Fibroblast of pulmonary artery (primary cell): ENCODE results near the gene CNOT4.
"Not testable (repeated sequence)": the region's sequence is repeated elsewhere in the genome, so short reads cannot be mapped to it uniquely, and the experiment has no call there.

Experiments used
- DNase-seq: peaks from one replicate; pipeline ENCODE4 v3.0.0-alpha.2; 2010; ENCODE audit warnings: low read depth
- H3K4me3 ChIP-seq: replicated peaks from 2 replicates; pipeline ENCODE4 v1.5.1; 2011; ENCODE audit warnings: low read depth, mild to moderate bottlenecking, control low read depth, low read length, moderate library complexity
- CTCF ChIP-seq: IDR thresholded peaks from 2 replicates; pipeline ENCODE4 v1.5.1; 2011; ENCODE audit warnings: mild to moderate bottlenecking, control low read depth, low read length, inconsistent platforms; ENCODE audit errors: missing control alignments

Gene CNOT4

GRCh38 chr7:135481598-135481979, 28.3 kb downstream of the CNOT4 start:
- DNase-seq = no peak
- TF ChIP-seq CTCF = no peak

GRCh38 chr7:135480966-135481597, 28.8 kb downstream of the CNOT4 start:
- TF ChIP-seq CTCF = no peak

More at GRCh38 chr7:135481598-135481979, 28.3 kb downstream of the CNOT4 start:
- H3K4me3 ChIP-seq = no peak overlapping the region

GRCh38 chr7:135475521-135475920, 34.4 kb downstream of the CNOT4 start:
- DNase-seq = no peak
- no peak for TF ChIP-seq CTCF
- H3K4me3 ChIP-seq = no peak overlapping the region

More at GRCh38 chr7:135480966-135481597, 28.8 kb downstream of the CNOT4 start:
- no peak overlapping the region for H3K4me3 ChIP-seq
- DNase-seq = no peak

- DNase-seq, H3K4me3 ChIP-seq: not testable (repeated sequence)
Measured at GRCh38 chr7:135469705-135470104, 40.2 kb downstream of the CNOT4 start.

- H3K4me3 ChIP-seq = no peak overlapping the region
- DNase-seq = no peak
- TF ChIP-seq CTCF = no peak
Measured at GRCh38 chr7:135467207-135467711, 42.6 kb downstream of the CNOT4 start.

- H3K4me3 ChIP-seq = no peak overlapping the region
- DNase-seq = no peak
- no peak for TF ChIP-seq CTCF
Measured at GRCh38 chr7:135466442-135467206, 43.3 kb downstream of the CNOT4 start.

- H3K4me3 ChIP-seq = no peak overlapping the region
- TF ChIP-seq CTCF = no peak
- DNase-seq = no peak
Measured at GRCh38 chr7:135463908-135464307, 46.0 kb downstream of the CNOT4 start.
